VCaP (cell line): ENCODE results near the gene PARVB.

ENCODE experiments used
- H3K27ac ChIP-seq: fragments of 450-650 bp; 2 replicates; pipeline ENCODE4 v1.5.1; 2017
- CTCF ChIP-seq: fragments of 450-650 bp; conservative IDR thresholded peaks from 2 replicates; pipeline ENCODE4 v1.5.1; 2017; ENCODE audit warnings: mild to moderate bottlenecking, moderate library complexity

The PARVB gene

GRCh38 chr22:44116755-44117684, 92.9 kb downstream of the PARVB start:
- no peak for TF ChIP-seq CTCF
- no peak overlapping the region for H3K27ac ChIP-seq

DNA sequence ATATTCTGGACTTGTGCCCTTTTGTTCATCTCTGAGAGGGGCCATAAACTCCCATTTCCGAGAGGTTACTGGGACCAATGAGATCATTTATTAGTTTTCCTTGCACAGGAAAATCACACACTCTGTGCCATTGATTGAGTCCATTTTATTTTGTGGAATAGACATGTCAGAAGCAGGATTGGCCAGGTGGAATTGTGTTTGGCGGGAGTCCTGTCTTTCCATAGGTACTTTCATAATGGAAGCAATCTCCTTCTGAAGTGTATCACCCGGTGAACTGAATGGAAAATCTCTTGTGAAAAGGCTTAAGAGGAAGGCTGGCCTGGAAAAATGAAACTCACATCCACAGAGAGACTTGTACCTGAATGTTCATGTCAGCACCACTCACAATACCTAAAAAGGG, 93.6 kb downstream of the PARVB start:
- no peak overlapping the region for H3K27ac ChIP-seq
- no peak for TF ChIP-seq CTCF

- TF ChIP-seq CTCF, result no peak
- H3K27ac ChIP-seq, result no peak overlapping the region
These were observed 94.7 kb downstream of the PARVB start for GRCh38 chr22:44118645-44119315.

DNA sequence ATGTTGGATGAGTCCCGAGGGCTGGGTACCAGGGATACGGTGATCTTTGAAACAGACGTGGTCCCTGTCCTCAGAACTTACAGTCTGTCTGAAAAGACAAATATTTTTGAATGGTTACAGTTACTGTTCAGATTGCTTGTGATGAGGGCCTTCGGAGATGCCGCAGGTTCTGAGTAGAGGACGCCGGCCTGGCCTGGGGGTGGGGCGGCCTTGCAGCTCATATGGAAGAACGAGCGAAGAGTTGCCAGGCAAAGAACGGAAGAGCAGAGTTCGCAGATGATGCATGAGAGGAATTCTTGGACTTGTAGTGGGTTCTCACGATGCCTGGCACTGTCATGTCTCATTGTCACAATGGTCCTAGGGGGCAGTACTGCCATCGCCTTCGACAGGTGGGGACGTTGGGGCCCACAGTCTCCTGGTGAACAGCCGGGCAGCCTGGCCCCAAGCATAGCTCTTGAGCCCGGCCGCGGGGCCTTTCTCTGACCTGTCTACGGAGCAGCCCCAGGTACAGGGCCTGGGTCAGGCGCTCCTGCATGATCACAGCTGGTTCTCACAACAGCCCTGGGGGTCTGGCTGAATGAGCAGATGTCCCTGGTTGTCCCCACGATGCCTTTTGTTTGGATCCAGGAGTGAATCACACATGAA, 95.7 kb downstream of the PARVB start:
- TF ChIP-seq CTCF, result no peak
- H3K27ac ChIP-seq, result no peak overlapping the region

DNA sequence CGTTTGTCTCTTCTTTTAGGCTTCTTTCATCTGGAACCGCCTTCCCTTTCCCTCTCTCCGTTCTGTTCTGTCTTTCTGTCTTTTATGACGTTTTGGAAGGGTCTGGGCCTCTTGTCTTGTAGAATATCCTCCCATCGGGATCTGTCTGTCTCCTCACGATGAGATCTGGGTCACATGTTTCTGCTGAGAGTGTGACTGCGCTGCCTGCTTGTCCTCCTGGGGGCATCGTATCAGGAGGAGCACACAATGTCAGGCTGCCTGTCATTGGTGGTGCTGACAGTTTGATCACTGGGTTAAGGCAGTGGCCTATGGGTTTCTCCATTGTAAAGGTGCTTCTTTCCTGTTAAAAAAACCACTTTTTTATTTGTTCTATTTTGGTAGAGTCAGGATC, 96.2 kb downstream of the PARVB start:
- no peak for TF ChIP-seq CTCF
- no peak overlapping the region for H3K27ac ChIP-seq

DNA sequence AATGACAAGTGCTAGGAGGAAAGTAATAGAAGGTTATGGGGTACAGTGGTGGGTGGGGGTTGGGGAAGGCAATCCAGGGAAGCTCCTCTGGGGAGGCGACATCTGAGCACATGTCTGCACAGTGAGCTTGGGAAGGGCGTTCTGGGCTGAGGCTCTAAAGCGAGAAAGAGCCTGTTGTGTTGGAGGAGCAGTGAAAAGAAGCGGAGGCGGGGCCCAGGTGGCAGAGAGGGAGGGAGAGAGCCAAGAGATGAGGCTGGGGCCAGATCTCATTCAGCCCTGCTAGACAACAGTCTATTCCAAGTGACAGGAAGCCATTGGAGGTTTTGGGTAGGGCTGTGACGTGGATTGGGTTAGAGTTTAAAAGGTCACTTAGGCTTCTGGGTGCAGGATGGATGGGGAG, 101.3 kb downstream of the PARVB start:
- TF ChIP-seq CTCF, result no peak
- H3K27ac ChIP-seq, result no peak overlapping the region

DNA sequence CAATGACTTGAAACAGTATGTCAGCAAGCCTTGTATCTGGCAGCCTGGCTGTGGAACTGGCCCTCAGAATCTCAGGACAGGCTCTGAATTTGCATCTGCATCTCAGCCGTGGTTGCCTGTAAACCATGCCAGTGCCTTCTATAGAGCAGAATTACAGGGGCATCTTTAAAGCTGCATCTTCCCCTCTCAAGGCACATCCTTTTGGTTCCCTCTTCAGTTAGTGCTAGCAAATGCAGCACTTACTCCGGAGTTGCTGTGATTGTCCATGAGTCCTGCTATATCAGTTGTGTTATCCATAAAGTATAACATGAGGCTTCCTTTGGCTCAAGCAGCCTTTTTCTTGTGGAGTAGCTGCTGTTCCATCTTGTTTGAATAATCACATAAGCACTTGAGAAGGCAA, 102.7 kb downstream of the PARVB start:
- no peak for TF ChIP-seq CTCF
- no peak overlapping the region for H3K27ac ChIP-seq
